ENCODE results near the gene FIGNL1.

GRCh38 chr7:50396856-50397255, 53.3 kb downstream of the FIGNL1 start:
- no peak for TF ChIP-seq CTCF (IDR thresholded peaks at IDR 0.05)
- no peak for TF ChIP-seq POLR2A (IDR thresholded peaks at IDR 0.05)
